Right lobe of liver (tissue), 6 donors: ENCODE measurements around the gene GMEB1. TPM values are rescaled to one million over a fixed set of nuclear protein-coding genes. Genes with fewer than 3 reads are reported as not detected.

ENCODE experiments used
- ATAC-seq, 4 donors: fragments of 200-7000 bp; cut with Tn5 transposase; one replicate each; pipeline ENCODE4 v1.9.1; 2020; ENCODE audit warnings: mild to moderate bottlenecking in 4 of 4, moderate library complexity in 4 of 4
- DNase-seq, 3 donors: peaks; one replicate each; pipeline ENCODE4 v3.0.0-alpha.2; 2020
- H3K27ac ChIP-seq, 3 donors: fragments of 200-600 bp; one replicate each; pipeline ENCODE4 v1.8.0; 2022
- H3K27me3 ChIP-seq, 2 donors: fragments of 200-600 bp; one replicate each; pipeline ENCODE4 v1.8.0; 2022
- H3K36me3 ChIP-seq, 4 donors: fragments of 200-600 bp; sonication (generic) in 1 of 4; one replicate each; pipeline versions ENCODE4 v1.5.1 to v1.8.0; 2017 to 2022; ENCODE audit warnings: control low read depth in 1 of 4
- H3K4me1 ChIP-seq, 4 donors: fragments of 200-600 bp; sonication (generic) in 1 of 4; one replicate each; pipeline versions ENCODE4 v1.5.1 to v1.8.0; 2017 to 2022; ENCODE audit warnings: control low read depth in 1 of 4
- H3K4me3 ChIP-seq, 3 donors: fragments of 200-600 bp; one replicate each; pipeline ENCODE4 v1.8.0; 2022
- H3K9me3 ChIP-seq, 4 donors: fragments of 200-600 bp; sonication (generic) in 1 of 4; one replicate each; pipeline versions ENCODE4 v1.5.1 to v1.8.0; 2017 to 2022; ENCODE audit warnings: control low read depth in 1 of 4
- POLR2A ChIP-seq: fragments of 450-650 bp; IDR thresholded peaks from one replicate; pipeline ENCODE4 v1.6.1; 2017; ENCODE audit warnings: antibody characterized with exemption, mild to moderate bottlenecking
- WGBS: methylation state at CpG from one replicate; pipeline ENCODE4 v1.1.6; 2018; ENCODE audit warnings: low coverage, low lambda C conversion rate; ENCODE audit not compliant: insufficient coverage; ENCODE audit errors: missing lambda C conversion rate; 5-methylcytosine and 5-hydroxymethylcytosine counted together
- intact Hi-C, 2 donors: fragments of 100-400 bp; cut with DNase I; formaldehyde crosslinking; loops; one replicate each; pipeline versions ENCODE4 v1.11.2 to v1.14.1; 2022
- total RNA-seq, 6 experiments: library from RNA; depleted of rRNA in 2 of 6; stranded (reverse); fragments of >200 nt in 2 of 6; fragmentation: NEBNext Ultra II Directional in 3 of 6; extraction: Animal tissue kit (Norgen Biotek cat#: 25700) in 3 of 6; gene quantifications; one replicate each; pipeline versions ENCODE4 v1.1.0 to v1.2.4, GENCODE V29; 2016 to 2023
- TF ChIP-seq, protein P1 (sequence below), 4 donors: fragments of 200-600 bp in 3 of 4; fragments of 450-650 bp in 1 of 4; IDR thresholded peaks; one replicate each; pipeline versions ENCODE4 v1.5.1 to v1.8.0; 2016 to 2022; ENCODE audit warnings: antibody characterized with exemption in 4 of 4, mild to moderate bottlenecking in 2 of 4
- donor health status: DM: no; HTN: yes; CAD: no.
- donor health status: DM: no; HTN: no; CAD: no.
- donor health status: DM: no; HTN: no; CAD: no.
- donor health status: DM: no; HTN: yes; CAD: no.
- donor health status: DM: no; HTN: yes; CAD: no.

The GMEB1 gene
- total RNA-seq, 6 experiments from 2014 or later = 2.8 to 5.7 (median 4.6) TPM

GRCh38 chr1:28656335-28656734 is 12.2 kb upstream of the GMEB1 start:
- Histone ChIP-seq H3K27me3 (no peaks in the 10 kb centered on the region), H3K36me3 (no peaks in the 10 kb centered on the region), H3K4me3 (no peak overlapping the region), H3K4me1 (peaks cover 0 to 13% (median 0%) of the 10 kb centered on the region in 4 donors), H3K9me3 (no peaks in the 10 kb centered on the region), H3K27ac (no peak overlapping the region)
- 89% methylated on average over 3 of the region's 6 CpGs for WGBS
- TF ChIP-seq POLR2A = no peak
- intact Hi-C loops = no loop called here
- DNase-seq (no peak), ATAC-seq (no peak)

DNA sequence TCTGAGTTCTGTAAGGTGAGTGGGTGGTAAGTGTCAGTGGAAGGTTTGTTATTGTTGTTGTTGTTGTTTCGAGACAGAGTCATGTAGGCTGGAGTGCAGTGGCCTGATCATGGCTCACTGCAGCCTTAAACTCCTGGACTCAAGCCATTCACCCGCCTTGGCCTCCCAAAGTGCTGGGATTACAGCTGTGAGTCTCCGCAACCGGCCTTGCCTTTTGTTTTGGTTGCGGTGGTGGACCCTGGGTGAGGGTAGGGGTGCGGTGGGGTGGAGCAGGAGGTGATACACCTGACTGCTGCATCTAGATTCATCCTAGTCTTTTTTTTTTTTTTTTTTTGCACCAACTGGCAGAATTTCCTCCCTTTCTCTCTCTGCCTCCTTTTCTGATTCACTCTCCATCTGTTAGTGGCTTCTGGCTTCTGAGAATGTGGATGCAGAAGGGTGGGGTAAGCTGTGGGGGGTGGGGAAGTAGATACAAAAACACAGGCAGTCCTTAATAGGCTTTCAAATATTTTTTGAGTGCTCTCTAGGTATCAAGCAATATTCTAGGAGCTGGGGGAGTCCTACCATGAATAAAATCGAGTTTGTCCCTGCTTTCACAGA is 4.6 kb upstream of the GMEB1 start:
- no peaks in the 10 kb centered on the region for H3K27me3 ChIP-seq
- no peaks in the 10 kb centered on the region for H3K36me3 ChIP-seq
- H3K4me3 ChIP-seq = no peak overlapping the region
- 63% methylated on average over 5 of the region's 7 CpGs for WGBS
- DNase-seq = no peak
- peaks cover 0 to 6% (median 0%) of the 10 kb centered on the region in 4 donors for H3K4me1 ChIP-seq
- no peak for TF ChIP-seq POLR2A
- TF ChIP-seq, protein P1, sequence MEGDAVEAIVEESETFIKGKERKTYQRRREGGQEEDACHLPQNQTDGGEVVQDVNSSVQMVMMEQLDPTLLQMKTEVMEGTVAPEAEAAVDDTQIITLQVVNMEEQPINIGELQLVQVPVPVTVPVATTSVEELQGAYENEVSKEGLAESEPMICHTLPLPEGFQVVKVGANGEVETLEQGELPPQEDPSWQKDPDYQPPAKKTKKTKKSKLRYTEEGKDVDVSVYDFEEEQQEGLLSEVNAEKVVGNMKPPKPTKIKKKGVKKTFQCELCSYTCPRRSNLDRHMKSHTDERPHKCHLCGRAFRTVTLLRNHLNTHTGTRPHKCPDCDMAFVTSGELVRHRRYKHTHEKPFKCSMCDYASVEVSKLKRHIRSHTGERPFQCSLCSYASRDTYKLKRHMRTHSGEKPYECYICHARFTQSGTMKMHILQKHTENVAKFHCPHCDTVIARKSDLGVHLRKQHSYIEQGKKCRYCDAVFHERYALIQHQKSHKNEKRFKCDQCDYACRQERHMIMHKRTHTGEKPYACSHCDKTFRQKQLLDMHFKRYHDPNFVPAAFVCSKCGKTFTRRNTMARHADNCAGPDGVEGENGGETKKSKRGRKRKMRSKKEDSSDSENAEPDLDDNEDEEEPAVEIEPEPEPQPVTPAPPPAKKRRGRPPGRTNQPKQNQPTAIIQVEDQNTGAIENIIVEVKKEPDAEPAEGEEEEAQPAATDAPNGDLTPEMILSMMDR (IDR thresholded peaks at IDR 0.05) = no peak
- ATAC-seq = no peak
- H3K27ac ChIP-seq = no peak overlapping the region
- intact Hi-C loops = no loop called here
- no peaks in the 10 kb centered on the region for H3K9me3 ChIP-seq

GRCh38 chr1:28666806-28667205 is 1.8 kb upstream of the GMEB1 start:
- no peak overlapping the region for H3K4me3 ChIP-seq
- H3K9me3 ChIP-seq = no peaks in the 10 kb centered on the region
- H3K27ac ChIP-seq = no peak overlapping the region
- H3K36me3 ChIP-seq = no peaks in the 10 kb centered on the region
- TF ChIP-seq, protein P1 (IDR thresholded peaks at IDR 0.05) = no peak
- no peak for TF ChIP-seq POLR2A
- no peaks in the 10 kb centered on the region for H3K27me3 ChIP-seq
- DNase-seq = no peak
- ATAC-seq = no peak
- WGBS = 98% methylated on average over 7 of the region's 12 CpGs
- intact Hi-C loops = no loop called here
- peaks cover 0 to 14% (median 0%) of the 10 kb centered on the region in 4 donors for H3K4me1 ChIP-seq

GRCh38 chr1:28668956-28669723 is 556 bp downstream of the GMEB1 start:
- H3K4me1 ChIP-seq = peaks cover 0 to 14% (median 0%) of the 10 kb centered on the region in 4 donors

More at GRCh38 chr1:28668956-28669723, 556 bp downstream of the GMEB1 start:
- no peaks in the 10 kb centered on the region for H3K9me3 ChIP-seq
- DNase-seq (peak; percentile 63 to 67 (median 66)), ATAC-seq (peak; percentile 56 to 78 (median 70))
- intact Hi-C loops = no loop called here
- H3K4me3 ChIP-seq = peak overlapping the region; percentile 78 to 98 (median 90)
- no peaks in the 10 kb centered on the region for H3K36me3 ChIP-seq
- TF ChIP-seq, protein P1 (IDR thresholded peaks at IDR 0.05) = no peak
- peak; percentile 22 for TF ChIP-seq POLR2A
- no peaks in the 10 kb centered on the region for H3K27me3 ChIP-seq
- 0% methylated on average over 19 of the region's 63 CpGs for WGBS
- H3K27ac ChIP-seq = peak overlapping the region; percentile 83 to 98 (median 94)
